ENCODE results near the gene SCYGR1.
"Not testable (repeated sequence)": the region's sequence is repeated elsewhere in the genome, so short reads cannot be mapped to it uniquely, and the experiment has no call there.

The SCYGR1 gene

GRCh38 chr2:227387583-227387982, at the start of gene SCYGR1:
Gene SCYGR1 (minus strand): TSS chr2:227387949. CDS start chr2:227387949, 0 bp downstream.
- not testable (repeated sequence) for DNase-seq (ENCODE audit: low spot score)

- DNase-seq (ENCODE audit: low spot score), result no peak
Observed at GRCh38 chr2:227436436-227437174, 48.9 kb upstream of the SCYGR1 start.

GRCh38 chr2:227433171-227433570, 45.4 kb upstream of the SCYGR1 start:
- no peak for DNase-seq (ENCODE audit: low spot score)

- no peak for DNase-seq (ENCODE audit: low spot score)
Observed at GRCh38 chr2:227430639-227431038, 42.9 kb upstream of the SCYGR1 start.

GRCh38 chr2:227428731-227429285, 41.1 kb upstream of the SCYGR1 start:
- DNase-seq (ENCODE audit: low spot score), result no peak

GRCh38 chr2:227423656-227424499, 36.1 kb upstream of the SCYGR1 start:
- DNase-seq (ENCODE audit: low spot score), result peak; percentile 68

- no peak for DNase-seq (ENCODE audit: low spot score)
Observed at GRCh38 chr2:227420087-227421052, 32.6 kb upstream of the SCYGR1 start.

GRCh38 chr2:227416701-227417100, 29.0 kb upstream of the SCYGR1 start:
- no peak for DNase-seq (ENCODE audit: low spot score)

- peak; percentile 61 for DNase-seq (ENCODE audit: low spot score)
Observed at GRCh38 chr2:227415538-227416424, 28.0 kb upstream of the SCYGR1 start.

GRCh38 chr2:227414846-227415245, 27.1 kb upstream of the SCYGR1 start:
- DNase-seq (ENCODE audit: low spot score), result no peak

- no peak for DNase-seq (ENCODE audit: low spot score)
Observed at GRCh38 chr2:227413371-227413770, 25.6 kb upstream of the SCYGR1 start.

GRCh38 chr2:227412877-227413276, 25.1 kb upstream of the SCYGR1 start:
- DNase-seq (ENCODE audit: low spot score), result no peak

- DNase-seq (ENCODE audit: low spot score), result no peak
Observed at GRCh38 chr2:227411990-227412350, 24.2 kb upstream of the SCYGR1 start.

- no peak for DNase-seq (ENCODE audit: low spot score)
Observed at GRCh38 chr2:227411320-227411989, 23.7 kb upstream of the SCYGR1 start.

- no peak for DNase-seq (ENCODE audit: low spot score)
Observed at GRCh38 chr2:227410191-227410590, 22.4 kb upstream of the SCYGR1 start.

- no peak for DNase-seq (ENCODE audit: low spot score)
Observed at GRCh38 chr2:227407591-227408151, 19.9 kb upstream of the SCYGR1 start.

- peak; percentile 92 for DNase-seq (ENCODE audit: low spot score)
Observed at GRCh38 chr2:227406177-227407031, 18.7 kb upstream of the SCYGR1 start.

GRCh38 chr2:227404585-227405271, 17.0 kb upstream of the SCYGR1 start:
- DNase-seq (ENCODE audit: low spot score), result no peak

Measured in pons (tissue), 1 donor.